HepG2 (cell line): ENCODE data around the gene TET2. TPM values are rescaled to one million over a fixed set of nuclear protein-coding genes. Genes with fewer than 3 reads are reported as not detected.

ENCODE experiments used
- ATAC-seq: fragments of 200-7000 bp; cut with Tn5 transposase; 3 replicates; pipeline ENCODE4 v1.9.1; 2020; ENCODE audit warnings: mild to moderate bottlenecking, moderate library complexity
- BruUV-seq: library from RNA; stranded (reverse); fragments of 400-500 nt; replicated peaks from 2 replicates; lab custom pipeline; 2021; lab: Mats Ljungman, UMichigan
- CTCF ChIA-PET: fragments of 300-600 bp; formaldehyde crosslinking; extraction: SDS; loops from one replicate; lab custom pipeline; 2021; ENCODE audit warnings: low total read pairs, inconsistent platforms, low intra/inter-chr PET ratio; lab: Yijun Ruan, JAX
- POLR2A ChIA-PET: fragments of 350-600 bp; sonication (Branson Sonifier 250); formaldehyde crosslinking; loops from one replicate; lab custom pipeline; 2020; ENCODE audit warnings: antibody characterized with exemption, inconsistent platforms; lab: Yijun Ruan, JAX
- DNase-seq: peaks from one replicate; pipeline ENCODE4 v3.0.0-alpha.2; 2015; ENCODE audit warnings: low spot score
- FAIRE-seq: peaks from 3 replicates; lab custom pipeline; 2011; peaks lifted over from hg19 to GRCh38; lab: Jason Lieb, UNC
- H2AFZ ChIP-seq: one replicate; pipeline ENCODE4 v1.6.1; 2011; ENCODE audit warnings: low read length, inconsistent platforms
- H3K27ac ChIP-seq: fragments of 300-600 bp; 3 replicates; pipeline ENCODE4 v1.8.0; 2011; ENCODE audit warnings: mixed run types, mild to moderate bottlenecking, mixed read lengths, low read length, inconsistent platforms; ENCODE audit not compliant: insufficient read depth; ENCODE audit errors: extremely low read length
- H3K27me3 ChIP-seq, 2 experiments: fragments of 200-600 bp in 1 of 2; 2 replicates in 1 of 2; 3 replicates in 1 of 2; pipeline versions ENCODE4 v1.6.0 to v1.8.0; 2011; ENCODE audit warnings: low read length in 2 of 2, mild to moderate bottlenecking in 2 of 2, moderate library complexity in 2 of 2, inconsistent platforms in 1 of 2; ENCODE audit not compliant: insufficient read depth in 2 of 2, control insufficient read depth in 1 of 2
- H3K36me3 ChIP-seq, 2 experiments: fragments of 200-600 bp in 1 of 2; replicated peaks in 1 of 2; 2 replicates in 1 of 2; 3 replicates in 1 of 2; pipeline versions ENCODE4 v1.5.1 to v1.8.0; 2011; ENCODE audit warnings: low read length in 2 of 2, inconsistent platforms in 1 of 2; ENCODE audit not compliant: insufficient read depth in 2 of 2, control insufficient read depth in 1 of 2
- H3K4me1 ChIP-seq: 2 replicates; pipeline ENCODE4 v1.5.1; 2012; ENCODE audit warnings: low read length, inconsistent platforms; ENCODE audit not compliant: insufficient read depth
- H3K4me2 ChIP-seq: 2 replicates; pipeline ENCODE4 v1.6.0; 2011; ENCODE audit warnings: low read depth, low read length, inconsistent platforms
- H3K4me3 ChIP-seq, 3 experiments: fragments of 200-600 bp in 1 of 3; sonication (generic), shearing (Covaris generic) in 1 of 3; replicated peaks in 1 of 3; 2 replicates each; pipeline ENCODE4 v1.5.1; 2011 to 2016; ENCODE audit warnings: low read length in 3 of 3, inconsistent platforms in 2 of 3, low read depth in 2 of 3, mild to moderate bottlenecking in 2 of 3, control low read depth in 1 of 3, mixed read lengths in 1 of 3; ENCODE audit not compliant: insufficient read depth in 1 of 3
- H3K79me2 ChIP-seq: one replicate; pipeline ENCODE4 v1.6.1; 2011; ENCODE audit warnings: low read length, inconsistent platforms; ENCODE audit not compliant: insufficient read depth
- H3K9ac ChIP-seq: 2 replicates; pipeline ENCODE4 v1.6.0; 2011; ENCODE audit warnings: mild to moderate bottlenecking, low read depth, low read length, inconsistent platforms; ENCODE audit not compliant: insufficient read depth
- H3K9me3 ChIP-seq: 2 replicates; pipeline ENCODE4 v1.5.1; 2012; ENCODE audit warnings: mild to moderate bottlenecking, low read length
- H4K20me1 ChIP-seq: 2 replicates; pipeline ENCODE4 v1.6.0; 2011; ENCODE audit warnings: inconsistent platforms, mild to moderate bottlenecking, low read length, moderate library complexity; ENCODE audit not compliant: insufficient read depth
- HNRNPLL ChIP-seq: fragments of 200-400 bp; formaldehyde crosslinking; IDR thresholded peaks from 2 replicates; pipeline ENCODE4 v1.6.1; 2017; ENCODE audit warnings: mild to moderate bottlenecking, low read depth, low read length; ENCODE audit not compliant: poor library complexity, severe bottlenecking
- MED1 ChIP-seq: sonication (generic); formaldehyde crosslinking; IDR thresholded peaks from 2 replicates; pipeline ENCODE4 v1.4.0; 2020; ENCODE audit warnings: missing genetic modification reagents
- MYNN ChIP-seq: sonication (generic); formaldehyde crosslinking; IDR thresholded peaks from 2 replicates; pipeline ENCODE4 v1.4.0; 2020; ENCODE audit warnings: mild to moderate bottlenecking, low read depth, missing genetic modification reagents
- RFXAP ChIP-seq: sonication (generic); formaldehyde crosslinking; IDR thresholded peaks from 2 replicates; pipeline ENCODE4 v1.4.0; 2020; ENCODE audit warnings: missing genetic modification reagents, borderline replicate concordance
- ZFP36L2 ChIP-seq: sonication (generic); formaldehyde crosslinking; IDR thresholded peaks from 2 replicates; pipeline ENCODE4 v1.4.0; 2020; ENCODE audit warnings: missing genetic modification reagents
- ZFY ChIP-seq: sonication (generic); formaldehyde crosslinking; IDR thresholded peaks from 2 replicates; pipeline ENCODE4 v1.4.0; 2020; ENCODE audit warnings: missing genetic modification reagents
- ZNF12 ChIP-seq: sonication (generic); formaldehyde crosslinking; IDR thresholded peaks from 2 replicates; pipeline ENCODE4 v1.5.0; 2020; ENCODE audit warnings: missing genetic modification reagents
- ZNF253 ChIP-seq: sonication (generic); formaldehyde crosslinking; IDR thresholded peaks from 2 replicates; pipeline ENCODE4 v1.8.0; 2022; ENCODE audit warnings: mild to moderate bottlenecking, missing genetic modification reagents, borderline replicate concordance
- ZNF510 ChIP-seq: sonication (generic); formaldehyde crosslinking; IDR thresholded peaks from 2 replicates; pipeline ENCODE4 v1.4.0; 2020; ENCODE audit warnings: low read depth, mild to moderate bottlenecking, missing genetic modification reagents
- ZNF556 ChIP-seq: sonication (generic); formaldehyde crosslinking; IDR thresholded peaks from 2 replicates; pipeline ENCODE4 v1.4.0; 2020; ENCODE audit warnings: mild to moderate bottlenecking, missing genetic modification reagents, borderline replicate concordance
- WGBS: methylation state at CpG from one replicate; pipeline ENCODE4 v1.1.6; 2017; ENCODE audit warnings: low lambda C conversion rate; 5-methylcytosine and 5-hydroxymethylcytosine counted together
- in situ Hi-C: cut with HindIII; loops from 2 replicates; pipeline ENCODE4 v1.10.0; 2017; ENCODE audit warnings: low pct_unique_long_range_greater_than_20kb; ENCODE audit not compliant: extremely low pct_ligation_motif_present
- intact Hi-C: fragments of 100-400 bp; cut with micrococcal nuclease; formaldehyde crosslinking; loops from one replicate; pipeline ENCODE4 v1.10.0; 2022; ENCODE audit not compliant: unreplicated experiment
- polyA plus RNA-seq, 8 experiments: library from polyadenylated mRNA; depleted of rRNA in 3 of 8; stranded (reverse) in 7 of 8; unstranded in 1 of 8; fragments of >200 nt; fragmentation: Illumina TruSeq in 4 of 8; extraction: Trizol in 4 of 8; gene quantifications; 2 replicates each; pipeline versions ENCODE4 v1.2.1 to v1.2.3, GENCODE V29; 2011 to 2016; ENCODE audit warnings: low read depth in 4 of 8, missing spikeins in 1 of 8, mixed read lengths in 1 of 8; ENCODE audit not compliant: insufficient read depth in 1 of 8
- total RNA-seq, 5 experiments: library from RNA; depleted of rRNA; stranded (reverse); fragments of >200 nt; fragmentation: Illumina TruSeq; extraction: Trizol; gene quantifications; 2 replicates each; pipeline ENCODE4 v1.2.3, GENCODE V29; 2016; ENCODE audit warnings: low read depth in 1 of 5
- TF ChIP-seq, protein P1 (sequence below): sonication (generic); formaldehyde crosslinking; IDR thresholded peaks from 2 replicates; pipeline ENCODE4 v1.8.1; 2023; ENCODE audit warnings: missing genetic modification reagents, inconsistent platforms, borderline replicate concordance
- TF ChIP-seq, protein P2 (sequence below): sonication (generic); formaldehyde crosslinking; IDR thresholded peaks from 2 replicates; pipeline ENCODE4 v1.5.1; 2020; ENCODE audit warnings: mild to moderate bottlenecking, missing genetic modification reagents, moderate library complexity
- TF ChIP-seq, protein P3 (sequence below): IDR thresholded peaks from 2 replicates; pipeline ENCODE4 v1.6.1; 2016; ENCODE audit warnings: low read depth

Gene TET2
- total and polyA plus RNA-seq, 2 of the 13 experiments (the other 11 are each of a cell fraction or from before 2014, with no cell fraction given): 4.7 to 4.8 TPM

GRCh38 chr4:105240037-105240436 lies 93.4 kb downstream of the TET2 start:
- Histone ChIP-seq H3K9me3 (no peaks in the 10 kb centered on the region), H3K36me3 (peaks cover 8 to 16% of the 10 kb centered on the region in 2 experiments; a peak in 4 of 5 replicates), H3K4me3 (no peak overlapping the region)
- no peak for FAIRE-seq
- BruUV-seq: no TSS peak
- TF ChIP-seq ZNF253 (CRISPR knock-in tag): no peak
- no peak for TF ChIP-seq ZNF510 (CRISPR knock-in tag)
- TF ChIP-seq MYNN (CRISPR knock-in tag): no peak
- no peak for TF ChIP-seq ZNF556 (CRISPR knock-in tag)
- TF ChIP-seq, protein P1, sequence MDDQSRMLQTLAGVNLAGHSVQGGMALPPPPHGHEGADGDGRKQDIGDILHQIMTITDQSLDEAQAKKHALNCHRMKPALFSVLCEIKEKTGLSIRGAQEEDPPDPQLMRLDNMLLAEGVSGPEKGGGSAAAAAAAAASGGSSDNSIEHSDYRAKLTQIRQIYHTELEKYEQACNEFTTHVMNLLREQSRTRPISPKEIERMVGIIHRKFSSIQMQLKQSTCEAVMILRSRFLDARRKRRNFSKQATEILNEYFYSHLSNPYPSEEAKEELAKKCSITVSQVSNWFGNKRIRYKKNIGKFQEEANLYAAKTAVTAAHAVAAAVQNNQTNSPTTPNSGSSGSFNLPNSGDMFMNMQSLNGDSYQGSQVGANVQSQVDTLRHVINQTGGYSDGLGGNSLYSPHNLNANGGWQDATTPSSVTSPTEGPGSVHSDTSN: no peak
- no peak for TF ChIP-seq RFXAP (CRISPR knock-in tag)
- TF ChIP-seq MED1 (CRISPR knock-in tag): no peak
- TF ChIP-seq ZFP36L2 (CRISPR knock-in tag): no peak
- TF ChIP-seq, all 625 proteins: peak for 0
- H3K4me2 ChIP-seq: no peak overlapping the region
- ChIA-PET POLR2A (no interaction called here), CTCF (no interaction called here)
- no peaks in the 10 kb centered on the region for H4K20me1 ChIP-seq
- in situ Hi-C loops: no loop called here
- no peak overlapping the region for H2AFZ ChIP-seq
- no peak for DNase-seq
- WGBS: 89% methylated on average over 5 of the region's 5 CpGs
- H3K27ac ChIP-seq: no peak overlapping the region
- intact Hi-C loops: no loop called here
- ATAC-seq: no peak
- no peaks in the 10 kb centered on the region for H3K79me2 ChIP-seq
- H3K27me3 ChIP-seq: no peaks in the 10 kb centered on the region
- no peak overlapping the region for H3K9ac ChIP-seq
- no peaks in the 10 kb centered on the region for H3K4me1 ChIP-seq

DNA sequence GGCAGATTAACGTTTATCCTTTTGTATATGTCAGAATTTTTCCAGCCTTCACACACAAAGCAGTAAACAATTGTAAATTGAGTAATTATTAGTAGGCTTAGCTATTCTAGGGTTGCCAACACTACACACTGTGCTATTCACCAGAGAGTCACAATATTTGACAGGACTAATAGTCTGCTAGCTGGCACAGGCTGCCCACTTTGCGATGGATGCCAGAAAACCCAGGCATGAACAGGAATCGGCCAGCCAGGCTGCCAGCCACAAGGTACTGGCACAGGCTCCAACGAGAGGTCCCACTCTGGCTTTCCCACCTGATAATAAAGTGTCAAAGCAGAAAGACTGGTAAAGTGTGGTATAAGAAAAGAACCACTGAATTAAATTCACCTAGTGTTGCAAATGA lies 94.8 kb downstream of the TET2 start:
- CTCF ChIA-PET: no interaction called here
- no TSS peak for BruUV-seq
- TF ChIP-seq, protein P2, sequence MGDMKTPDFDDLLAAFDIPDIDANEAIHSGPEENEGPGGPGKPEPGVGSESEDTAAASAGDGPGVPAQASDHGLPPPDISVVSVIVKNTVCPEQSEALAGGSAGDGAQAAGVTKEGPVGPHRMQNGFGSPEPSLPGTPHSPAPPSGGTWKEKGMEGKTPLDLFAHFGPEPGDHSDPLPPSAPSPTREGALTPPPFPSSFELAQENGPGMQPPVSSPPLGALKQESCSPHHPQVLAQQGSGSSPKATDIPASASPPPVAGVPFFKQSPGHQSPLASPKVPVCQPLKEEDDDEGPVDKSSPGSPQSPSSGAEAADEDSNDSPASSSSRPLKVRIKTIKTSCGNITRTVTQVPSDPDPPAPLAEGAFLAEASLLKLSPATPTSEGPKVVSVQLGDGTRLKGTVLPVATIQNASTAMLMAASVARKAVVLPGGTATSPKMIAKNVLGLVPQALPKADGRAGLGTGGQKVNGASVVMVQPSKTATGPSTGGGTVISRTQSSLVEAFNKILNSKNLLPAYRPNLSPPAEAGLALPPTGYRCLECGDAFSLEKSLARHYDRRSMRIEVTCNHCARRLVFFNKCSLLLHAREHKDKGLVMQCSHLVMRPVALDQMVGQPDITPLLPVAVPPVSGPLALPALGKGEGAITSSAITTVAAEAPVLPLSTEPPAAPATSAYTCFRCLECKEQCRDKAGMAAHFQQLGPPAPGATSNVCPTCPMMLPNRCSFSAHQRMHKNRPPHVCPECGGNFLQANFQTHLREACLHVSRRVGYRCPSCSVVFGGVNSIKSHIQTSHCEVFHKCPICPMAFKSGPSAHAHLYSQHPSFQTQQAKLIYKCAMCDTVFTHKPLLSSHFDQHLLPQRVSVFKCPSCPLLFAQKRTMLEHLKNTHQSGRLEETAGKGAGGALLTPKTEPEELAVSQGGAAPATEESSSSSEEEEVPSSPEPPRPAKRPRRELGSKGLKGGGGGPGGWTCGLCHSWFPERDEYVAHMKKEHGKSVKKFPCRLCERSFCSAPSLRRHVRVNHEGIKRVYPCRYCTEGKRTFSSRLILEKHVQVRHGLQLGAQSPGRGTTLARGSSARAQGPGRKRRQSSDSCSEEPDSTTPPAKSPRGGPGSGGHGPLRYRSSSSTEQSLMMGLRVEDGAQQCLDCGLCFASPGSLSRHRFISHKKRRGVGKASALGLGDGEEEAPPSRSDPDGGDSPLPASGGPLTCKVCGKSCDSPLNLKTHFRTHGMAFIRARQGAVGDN (CRISPR knock-in tag): no peak
- TF ChIP-seq ZNF12 (CRISPR knock-in tag): no peak
- TF ChIP-seq, protein P3, sequence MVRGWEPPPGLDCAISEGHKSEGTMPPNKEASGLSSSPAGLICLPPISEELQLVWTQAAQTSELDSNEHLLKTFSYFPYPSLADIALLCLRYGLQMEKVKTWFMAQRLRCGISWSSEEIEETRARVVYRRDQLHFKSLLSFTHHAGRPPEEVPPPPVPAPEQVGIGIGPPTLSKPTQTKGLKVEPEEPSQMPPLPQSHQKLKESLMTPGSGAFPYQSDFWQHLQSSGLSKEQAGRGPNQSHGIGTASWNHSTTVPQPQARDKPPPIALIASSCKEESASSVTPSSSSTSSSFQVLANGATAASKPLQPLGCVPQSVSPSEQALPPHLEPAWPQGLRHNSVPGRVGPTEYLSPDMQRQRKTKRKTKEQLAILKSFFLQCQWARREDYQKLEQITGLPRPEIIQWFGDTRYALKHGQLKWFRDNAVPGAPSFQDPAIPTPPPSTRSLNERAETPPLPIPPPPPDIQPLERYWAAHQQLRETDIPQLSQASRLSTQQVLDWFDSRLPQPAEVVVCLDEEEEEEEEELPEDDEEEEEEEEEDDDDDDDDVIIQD (CRISPR knock-in tag): no peak
- TF ChIP-seq ZFY: no peak
- no peak for TF ChIP-seq HNRNPLL

More for the DNA sequence above, 94.8 kb downstream of the TET2 start:
- no peaks in the 10 kb centered on the region for H4K20me1 ChIP-seq
- no peak overlapping the region for H3K4me3 ChIP-seq
- no peak overlapping the region for H3K9ac ChIP-seq
- WGBS: 93% methylated on average over 4 of the region's 4 CpGs
- H3K79me2 ChIP-seq: no peaks in the 10 kb centered on the region
- in situ Hi-C loops (no loop called here), intact Hi-C loops (no loop called here)
- H2AFZ ChIP-seq: no peak overlapping the region
- DNase-seq: no peak
- ATAC-seq: no peak
- no peaks in the 10 kb centered on the region for H3K9me3 ChIP-seq
- H3K36me3 ChIP-seq: peaks cover 4 to 6% of the 10 kb centered on the region in 2 experiments; a peak in 3 of 5 replicates
- H3K4me1 ChIP-seq: no peaks in the 10 kb centered on the region
- no peak overlapping the region for H3K27ac ChIP-seq
- POLR2A ChIA-PET: no interaction called here
- FAIRE-seq: no peak
- H3K27me3 ChIP-seq: no peaks in the 10 kb centered on the region
- H3K4me2 ChIP-seq: no peak overlapping the region
